WTC11 (cell line): ENCODE measurements around the gene RASGRP4.

Experiments used
- CREB1 ChIP-seq: sonication (generic); formaldehyde crosslinking; IDR thresholded peaks from 2 replicates; pipeline ENCODE4 v1.8.0; 2023; ENCODE audit warnings: mild to moderate bottlenecking, missing genetic modification reagents
- CREM ChIP-seq: sonication (generic); formaldehyde crosslinking; IDR thresholded peaks from 2 replicates; pipeline ENCODE4 v1.8.1; 2022; ENCODE audit warnings: mild to moderate bottlenecking, missing genetic modification reagents, moderate library complexity
- CTCF ChIP-seq: fragments of 200-600 bp; IDR thresholded peaks from 2 replicates; pipeline ENCODE4 v1.8.0; 2022; ENCODE audit warnings: antibody characterized with exemption
- E2F1 ChIP-seq: sonication (generic); formaldehyde crosslinking; IDR thresholded peaks from 2 replicates; pipeline ENCODE4 v1.8.0; 2022; ENCODE audit warnings: mild to moderate bottlenecking, missing genetic modification reagents
- JUN ChIP-seq: sonication (generic); formaldehyde crosslinking; IDR thresholded peaks from 2 replicates; pipeline ENCODE4 v1.8.0; 2023; ENCODE audit warnings: mild to moderate bottlenecking, missing genetic modification reagents
- MAX ChIP-seq: sonication (generic); formaldehyde crosslinking; IDR thresholded peaks from 2 replicates; pipeline ENCODE4 v1.8.0; 2022; ENCODE audit warnings: mild to moderate bottlenecking, missing genetic modification reagents
- STAT6 ChIP-seq: sonication (generic); formaldehyde crosslinking; conservative IDR thresholded peaks from 2 replicates; pipeline ENCODE4 v1.8.1; 2023; ENCODE audit warnings: mild to moderate bottlenecking, low read depth, missing genetic modification reagents, moderate library complexity
- TCF7 ChIP-seq: sonication (generic); formaldehyde crosslinking; IDR thresholded peaks from 2 replicates; pipeline ENCODE4 v1.8.0; 2022; ENCODE audit warnings: mild to moderate bottlenecking, low read depth, missing genetic modification reagents, moderate library complexity
- TF ChIP-seq, protein P1 (sequence below): sonication (generic); formaldehyde crosslinking; conservative IDR thresholded peaks from 2 replicates; pipeline ENCODE4 v1.8.1; 2022; ENCODE audit warnings: mild to moderate bottlenecking, missing genetic modification reagents
- TF ChIP-seq, protein P2 (sequence below): sonication (generic); formaldehyde crosslinking; IDR thresholded peaks from 2 replicates; pipeline ENCODE4 v1.8.1; 2023; ENCODE audit warnings: mild to moderate bottlenecking, missing genetic modification reagents

GRCh38 chr19:38386300-38386970 lies 39.6 kb downstream of the RASGRP4 start:
- TF ChIP-seq CTCF (no peak), CREB1 (CRISPR knock-in tag) (no peak), STAT6 (no peak), TCF7 (no peak), E2F1 (CRISPR knock-in tag) (no peak), MAX (CRISPR knock-in tag) (no peak; the same call in 1 of the 2 replicates), JUN (CRISPR knock-in tag) (no peak), CREM (no peak)
- TF ChIP-seq, protein P1, sequence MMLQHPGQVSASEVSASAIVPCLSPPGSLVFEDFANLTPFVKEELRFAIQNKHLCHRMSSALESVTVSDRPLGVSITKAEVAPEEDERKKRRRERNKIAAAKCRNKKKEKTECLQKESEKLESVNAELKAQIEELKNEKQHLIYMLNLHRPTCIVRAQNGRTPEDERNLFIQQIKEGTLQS = no peak
- TF ChIP-seq, protein P2, sequence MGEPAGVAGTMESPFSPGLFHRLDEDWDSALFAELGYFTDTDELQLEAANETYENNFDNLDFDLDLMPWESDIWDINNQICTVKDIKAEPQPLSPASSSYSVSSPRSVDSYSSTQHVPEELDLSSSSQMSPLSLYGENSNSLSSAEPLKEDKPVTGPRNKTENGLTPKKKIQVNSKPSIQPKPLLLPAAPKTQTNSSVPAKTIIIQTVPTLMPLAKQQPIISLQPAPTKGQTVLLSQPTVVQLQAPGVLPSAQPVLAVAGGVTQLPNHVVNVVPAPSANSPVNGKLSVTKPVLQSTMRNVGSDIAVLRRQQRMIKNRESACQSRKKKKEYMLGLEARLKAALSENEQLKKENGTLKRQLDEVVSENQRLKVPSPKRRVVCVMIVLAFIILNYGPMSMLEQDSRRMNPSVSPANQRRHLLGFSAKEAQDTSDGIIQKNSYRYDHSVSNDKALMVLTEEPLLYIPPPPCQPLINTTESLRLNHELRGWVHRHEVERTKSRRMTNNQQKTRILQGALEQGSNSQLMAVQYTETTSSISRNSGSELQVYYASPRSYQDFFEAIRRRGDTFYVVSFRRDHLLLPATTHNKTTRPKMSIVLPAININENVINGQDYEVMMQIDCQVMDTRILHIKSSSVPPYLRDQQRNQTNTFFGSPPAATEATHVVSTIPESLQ (CRISPR knock-in tag) = no peak
